ENCODE data around the gene RASAL1.
"Not testable (repeated sequence)": the region's sequence is repeated elsewhere in the genome, so short reads cannot be mapped to it uniquely, and the experiment has no call there.

RASAL1 gene

DNA sequence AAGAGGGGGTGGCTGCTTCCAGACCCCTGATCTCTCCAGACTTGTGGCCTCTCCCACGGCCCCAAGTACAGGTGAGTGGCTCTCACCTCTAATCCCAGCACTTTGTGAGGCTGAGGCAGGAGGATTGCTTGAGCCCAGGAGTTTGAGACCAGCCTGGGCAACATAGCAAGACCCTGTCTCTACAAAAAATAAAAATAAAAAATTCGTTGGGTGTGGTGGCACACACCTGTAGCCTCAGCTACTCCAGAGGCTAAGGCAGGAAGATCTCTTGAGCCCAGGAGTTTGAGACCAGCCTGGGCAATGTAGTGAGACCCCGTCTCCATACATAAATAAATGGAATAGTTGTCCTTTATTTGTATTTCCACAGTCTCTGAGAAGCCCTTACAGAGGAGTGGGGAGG lies 6.2 kb upstream of the RASAL1 start:
- DNase-seq, result not testable (repeated sequence)

DNA sequence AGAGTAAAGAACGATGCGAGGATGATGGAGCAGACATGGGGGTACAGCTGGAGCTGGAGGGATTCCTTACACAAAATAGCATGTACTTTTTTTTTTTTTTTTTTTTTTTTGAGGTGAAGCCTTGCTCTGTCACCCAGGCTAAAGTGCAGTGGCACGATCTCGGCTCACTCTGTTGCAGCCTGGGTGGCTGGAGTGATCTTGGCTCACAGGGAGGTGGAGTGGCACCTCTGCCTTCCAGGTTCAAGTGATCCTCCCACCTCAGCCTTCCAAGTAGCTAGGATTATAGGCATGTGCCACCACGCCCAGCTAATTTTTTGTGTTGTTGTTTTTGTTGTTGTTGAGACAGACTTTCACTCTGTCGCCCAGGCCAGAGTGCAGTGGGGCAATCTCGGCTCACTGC lies 5.1 kb upstream of the RASAL1 start:
- no peak for DNase-seq

DNA sequence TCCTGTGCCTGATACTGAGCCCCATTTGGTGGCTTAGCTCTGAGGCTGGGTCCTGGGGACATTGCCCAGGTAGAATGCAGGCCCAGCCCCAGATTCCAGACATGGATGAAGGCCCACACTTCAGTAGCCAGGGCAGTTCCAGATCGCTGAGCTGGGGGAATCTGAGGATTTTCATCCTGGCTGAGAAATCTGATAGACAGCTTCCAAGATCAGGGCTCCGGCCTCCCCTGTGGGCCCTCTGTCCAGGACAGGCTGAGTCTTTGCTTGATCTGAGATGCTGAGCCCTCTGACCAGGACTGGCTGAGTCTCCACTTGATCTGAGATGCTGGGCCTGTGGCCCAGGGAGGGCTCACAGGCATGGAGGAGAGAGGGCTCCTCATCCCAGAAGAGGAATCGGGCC lies 3.3 kb upstream of the RASAL1 start:
- no peak for DNase-seq

DNA sequence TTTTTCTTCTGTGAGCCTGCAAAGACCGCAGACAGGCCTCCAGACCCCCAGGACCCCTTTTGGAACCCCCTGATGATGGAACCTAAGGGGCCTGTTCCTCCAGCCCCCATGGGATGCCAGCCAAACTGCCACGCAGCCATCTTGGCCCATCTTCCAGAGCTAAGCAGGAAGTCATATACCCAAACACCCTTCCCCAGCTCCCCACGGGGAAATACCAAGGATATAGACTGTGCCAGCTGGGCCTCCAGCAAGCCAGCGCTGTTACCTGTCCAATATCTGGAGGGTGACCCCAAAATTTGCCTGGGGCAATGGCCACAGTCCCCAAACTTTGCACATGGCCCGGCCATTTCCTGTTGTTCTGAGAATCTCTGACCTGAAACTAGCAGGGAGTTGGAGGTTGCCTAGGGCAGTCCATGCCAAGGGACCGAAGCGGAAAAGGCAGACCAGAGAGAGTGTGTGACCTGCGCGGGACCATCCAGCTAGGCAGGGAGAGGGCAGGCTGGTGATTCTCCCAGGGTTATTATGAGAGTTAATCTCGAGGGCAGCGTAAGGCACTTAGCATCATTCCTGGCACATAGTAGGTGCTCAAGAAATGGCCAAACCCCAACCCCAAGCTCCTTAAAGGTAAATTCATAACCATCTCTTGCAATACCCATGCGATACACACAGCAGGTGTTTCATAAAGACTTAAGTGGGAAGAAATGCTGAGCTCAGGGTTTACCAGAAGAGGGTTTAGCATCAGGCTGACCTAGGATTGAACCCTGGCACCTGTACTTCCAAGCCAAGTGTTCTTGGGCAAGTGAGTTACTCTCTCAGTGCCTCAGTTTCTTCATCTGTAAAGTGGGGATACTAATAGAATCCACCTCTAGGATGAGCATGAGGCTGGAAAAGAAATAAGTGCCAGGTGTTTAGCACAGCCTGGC lies 2.6 kb upstream of the RASAL1 start:
- no peak for DNase-seq

DNA sequence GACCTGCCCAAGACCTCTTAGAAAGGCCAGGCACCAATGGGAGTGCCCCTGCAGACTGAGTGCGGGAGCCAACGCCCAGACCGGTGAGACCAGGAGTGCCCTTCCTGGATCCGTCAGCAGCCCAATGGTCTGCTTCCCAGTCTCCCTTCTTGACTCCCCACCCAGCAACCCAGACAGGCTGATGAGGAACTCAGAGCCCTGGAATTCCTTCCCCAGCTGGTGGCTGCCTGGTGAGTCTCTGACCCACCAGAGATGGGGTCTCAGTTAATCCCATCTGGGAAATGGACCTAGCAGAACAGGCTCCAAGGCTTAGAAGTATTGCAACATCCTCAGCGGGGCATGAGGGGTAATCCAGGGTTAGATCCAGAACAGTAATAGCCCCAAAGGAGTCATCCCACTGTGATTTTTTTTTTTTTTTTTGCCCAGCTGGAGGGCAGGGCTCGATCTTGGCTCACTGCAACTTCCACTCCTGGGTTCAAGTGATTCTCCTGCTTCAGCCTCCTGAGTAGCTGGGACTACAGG lies 1.5 kb upstream of the RASAL1 start:
- DNase-seq, result no peak

DNA sequence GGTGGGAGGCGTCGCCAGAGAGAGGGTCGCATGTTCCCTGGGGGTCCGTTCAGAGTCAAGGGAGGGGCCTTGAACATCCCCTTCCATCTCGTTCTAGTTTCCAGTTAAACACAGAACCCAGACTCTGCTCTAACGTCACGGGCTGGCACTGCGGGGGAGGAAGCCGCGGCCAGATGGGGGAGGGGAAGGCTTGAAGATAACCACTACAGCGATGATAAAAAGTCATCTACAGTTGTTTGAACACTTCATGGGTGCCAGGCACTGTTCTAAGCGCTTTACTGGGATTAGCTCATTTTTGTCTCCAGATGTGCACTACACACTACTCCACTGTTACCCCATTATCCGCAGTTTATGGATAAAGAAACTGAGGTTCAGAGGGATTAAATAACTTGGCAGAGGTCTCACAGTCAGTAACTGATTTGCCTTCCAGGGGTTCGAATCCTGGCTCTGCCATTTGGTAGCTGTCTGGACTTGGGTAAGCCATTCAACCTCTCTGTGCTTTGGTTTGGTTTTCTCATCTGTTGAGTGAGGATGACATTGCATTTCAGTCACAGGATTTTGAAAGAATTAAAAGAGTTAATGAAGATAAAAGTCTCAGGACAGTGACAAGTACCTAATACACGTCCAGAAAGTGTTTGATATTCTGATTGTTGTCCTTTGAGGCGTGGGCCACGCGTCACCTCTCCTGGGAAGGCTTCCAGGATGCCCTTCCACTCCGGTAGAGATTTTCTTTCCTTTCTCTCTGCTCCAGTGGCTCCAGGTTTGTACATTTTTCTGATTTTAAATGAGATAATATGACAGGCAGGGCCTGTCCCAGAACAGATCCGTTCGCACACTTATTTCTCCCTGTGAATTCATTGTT lies 798 bp upstream of the RASAL1 start:
- no peak for DNase-seq

DNA sequence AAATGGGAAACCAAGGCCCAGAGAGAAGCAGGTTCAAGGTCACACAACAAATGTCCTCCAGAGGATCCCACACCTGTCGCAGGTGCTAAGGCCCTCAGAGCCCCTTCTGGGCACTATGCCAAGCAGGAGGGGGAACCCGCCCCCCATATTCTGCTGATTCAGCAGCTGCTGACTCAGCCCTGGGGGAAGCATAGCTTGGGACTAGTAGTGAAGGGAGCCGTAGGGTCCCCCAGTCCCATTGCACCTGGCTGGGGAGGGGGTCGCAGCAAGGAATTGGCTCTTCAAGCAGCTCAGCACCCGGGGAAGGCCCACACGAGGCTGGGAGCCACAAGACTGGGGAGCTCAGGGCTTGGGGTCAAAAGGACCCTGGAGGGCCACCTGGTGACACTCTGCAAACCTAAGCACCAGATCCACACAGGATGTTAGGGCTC lies 1.0 kb downstream of the RASAL1 start:
- no peak for DNase-seq

DNA sequence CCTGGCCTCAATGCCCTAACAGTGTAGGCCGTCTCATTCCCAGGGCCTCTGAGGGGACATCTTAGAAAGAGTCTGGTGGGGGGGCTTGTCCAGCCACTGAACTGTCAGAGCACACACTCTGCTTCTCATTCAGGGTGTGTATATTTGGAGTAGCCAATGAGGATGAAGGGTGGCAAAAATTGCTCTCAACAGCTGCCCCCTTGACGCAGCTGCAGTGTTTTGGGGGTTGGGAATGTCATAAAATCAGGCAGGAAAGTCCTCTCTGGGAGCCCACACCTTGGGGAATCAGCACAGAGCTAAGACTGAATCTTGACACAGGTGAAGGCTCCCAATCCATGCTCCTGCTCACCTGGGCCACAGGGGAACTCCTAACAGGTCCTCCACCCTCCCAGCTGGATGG lies 1.5 kb downstream of the RASAL1 start:
- no peak for DNase-seq

DNA sequence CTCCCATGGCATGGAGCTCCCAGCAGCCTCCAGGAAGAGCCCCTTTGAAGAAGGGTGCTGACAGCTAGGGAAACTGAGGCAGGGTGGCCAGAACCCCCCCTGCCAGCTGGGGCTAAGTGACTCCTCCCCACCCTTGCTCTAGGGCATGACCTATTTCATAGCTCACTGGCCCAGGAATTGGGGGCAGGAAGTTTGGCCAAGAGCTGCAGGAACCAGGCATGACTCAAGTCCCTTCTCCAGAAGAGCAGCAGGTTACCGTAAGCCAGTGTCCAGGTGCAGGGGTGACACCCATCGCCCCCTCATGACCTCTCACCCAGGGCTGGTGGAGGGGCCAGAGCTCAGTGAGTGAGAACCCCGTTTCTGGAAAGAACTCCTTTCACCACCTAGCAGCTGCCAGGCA lies 1.9 kb downstream of the RASAL1 start:
- no peak for DNase-seq

DNA sequence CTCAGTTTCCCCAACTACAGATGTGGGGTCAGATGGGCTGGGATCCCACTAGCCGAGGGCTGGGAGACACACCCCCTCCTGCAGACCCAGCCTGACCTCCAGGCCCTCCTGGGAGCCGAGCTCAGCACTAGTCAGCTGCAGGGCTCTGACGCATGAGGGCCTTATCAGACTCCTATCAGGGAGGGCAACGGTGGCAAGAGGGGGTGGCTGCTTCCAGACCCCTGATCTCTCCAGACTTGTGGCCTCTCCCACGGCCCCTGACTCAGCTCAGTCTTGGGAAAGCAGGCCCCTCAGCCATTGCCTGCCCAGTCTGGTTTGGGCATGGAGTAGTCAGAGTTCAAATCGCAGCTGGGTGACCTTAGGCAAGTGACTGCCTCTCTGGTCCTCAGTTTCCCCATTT lies 2.5 kb downstream of the RASAL1 start:
- DNase-seq, result no peak

DNA sequence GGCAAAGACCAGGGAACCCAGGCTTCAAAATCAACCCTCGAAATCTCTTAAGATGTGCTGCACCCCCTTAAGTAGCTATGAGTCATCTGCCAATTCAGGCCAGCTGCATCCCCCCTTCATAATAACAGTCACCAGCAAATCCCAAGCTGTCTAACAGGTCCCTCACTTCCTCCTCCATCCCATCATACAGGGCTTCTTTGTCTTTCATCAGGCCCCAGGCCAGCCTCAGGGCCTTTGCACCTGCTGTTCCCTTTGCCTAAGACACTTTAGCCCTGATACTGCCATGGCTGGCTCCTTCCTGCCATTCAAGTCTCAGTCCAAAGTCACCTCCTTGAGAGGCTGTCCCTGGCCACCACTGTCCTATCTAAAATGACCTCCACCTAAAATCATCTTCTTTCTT lies 4.0 kb downstream of the RASAL1 start:
- DNase-seq, result no peak

DNA sequence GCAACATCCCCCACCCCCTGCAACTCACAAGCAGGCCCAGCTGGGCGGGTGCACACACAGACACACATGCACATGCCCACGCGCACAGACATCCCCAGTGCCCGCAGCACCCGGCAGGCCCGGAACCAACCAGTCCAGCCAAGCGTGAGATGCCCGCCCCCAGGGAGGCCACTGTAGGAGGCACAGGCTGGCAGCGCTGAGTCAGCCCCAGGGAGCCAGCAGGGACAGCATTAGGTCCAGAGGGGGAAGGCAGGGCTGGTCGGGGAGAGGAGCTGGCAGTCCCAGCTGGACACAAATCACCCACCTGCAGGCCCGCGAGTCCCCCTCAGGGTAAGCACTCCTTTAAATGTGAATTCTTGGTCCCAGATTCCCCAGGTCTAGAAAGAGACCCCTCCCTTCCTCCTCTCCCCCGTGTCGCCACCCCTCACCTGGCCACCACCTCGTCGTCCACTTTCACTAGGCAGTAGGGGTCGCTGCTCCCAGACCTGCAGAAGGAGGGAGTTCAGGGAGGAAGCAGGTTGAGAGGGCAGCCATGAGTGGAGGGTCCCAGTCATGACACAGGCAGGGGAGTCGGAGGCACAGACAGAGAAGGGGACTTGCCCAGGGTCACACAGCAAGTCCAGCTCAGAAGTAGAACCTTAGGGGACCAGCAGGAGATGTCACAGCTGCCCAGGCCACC lies 5.0 kb downstream of the RASAL1 start:
- DNase-seq, result no peak

DNA sequence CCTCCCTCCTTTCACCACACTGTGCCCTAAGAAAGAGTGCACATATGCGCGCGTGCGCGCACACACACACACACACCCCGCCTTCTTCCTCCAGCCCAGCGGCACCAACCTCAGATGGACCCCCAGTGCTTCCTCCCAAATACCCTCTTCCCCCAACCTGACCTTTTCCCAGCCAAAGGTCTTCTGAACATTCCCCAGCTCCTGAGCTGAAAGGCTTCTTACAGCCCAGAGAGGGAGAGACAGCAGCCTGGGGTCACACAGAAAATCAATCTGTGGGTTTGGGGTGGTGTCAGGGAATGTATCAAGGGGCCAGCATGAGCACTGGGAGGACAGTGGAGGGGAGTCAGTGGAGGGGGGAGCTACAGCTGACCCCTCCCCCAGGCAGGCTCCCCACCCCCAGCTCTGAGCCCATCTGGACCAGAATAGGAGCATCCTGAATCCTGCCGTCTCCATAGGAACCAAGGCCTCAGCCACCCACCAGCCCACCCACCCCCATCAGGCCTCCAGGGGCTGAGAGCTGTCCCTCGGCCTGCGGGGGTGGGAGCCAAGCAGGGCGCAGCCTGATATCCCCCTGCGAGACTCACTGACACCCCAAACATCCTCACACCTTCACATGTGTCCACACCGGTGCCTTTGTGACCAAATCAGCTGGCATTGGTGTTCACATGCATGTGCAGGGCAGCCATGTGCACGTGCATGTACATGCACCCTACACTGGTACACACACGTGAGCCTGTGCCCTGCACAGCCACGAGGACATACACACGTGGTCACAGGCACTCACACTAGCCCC lies 5.7 kb downstream of the RASAL1 start:
- DNase-seq, result no peak

DNA sequence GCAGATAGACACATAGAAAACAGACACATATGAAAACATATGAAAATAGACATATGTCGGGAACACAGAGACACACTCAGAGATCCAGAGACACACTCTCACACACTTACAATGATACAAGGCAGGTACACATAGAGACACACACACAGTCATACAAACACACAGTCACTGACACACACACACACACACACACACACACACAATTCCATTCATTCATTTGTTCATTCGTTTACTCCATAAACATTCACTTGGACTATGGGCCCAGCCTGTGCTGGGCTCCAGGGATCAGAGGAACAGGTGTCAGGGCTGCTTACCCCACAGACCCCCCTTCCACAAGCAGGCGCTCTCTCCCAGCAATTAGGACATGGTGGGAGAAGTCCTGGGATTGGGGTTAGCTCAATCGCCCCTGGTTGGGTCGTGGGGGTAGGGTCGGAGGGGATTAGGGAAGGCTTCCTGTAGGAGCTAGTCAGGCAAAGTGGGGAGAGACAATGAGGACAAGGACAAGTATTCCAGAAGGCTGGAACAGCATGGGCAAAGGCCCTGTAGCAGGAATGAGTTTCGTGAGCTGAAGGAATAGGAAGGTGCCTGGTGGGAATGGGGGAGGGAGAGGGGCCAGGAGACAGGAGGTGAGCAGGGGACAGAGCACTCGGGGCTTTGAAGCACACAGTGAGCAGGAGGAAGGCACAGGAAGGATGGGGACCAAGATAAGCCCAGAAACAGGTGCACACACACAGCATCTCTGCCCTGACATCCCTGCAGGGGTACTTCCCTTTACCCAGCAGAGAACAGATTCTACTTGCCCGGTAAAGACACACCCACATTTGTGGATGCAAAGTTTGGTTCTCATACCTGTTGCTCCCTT lies 6.5 kb downstream of the RASAL1 start:
- DNase-seq, result no peak

DNA sequence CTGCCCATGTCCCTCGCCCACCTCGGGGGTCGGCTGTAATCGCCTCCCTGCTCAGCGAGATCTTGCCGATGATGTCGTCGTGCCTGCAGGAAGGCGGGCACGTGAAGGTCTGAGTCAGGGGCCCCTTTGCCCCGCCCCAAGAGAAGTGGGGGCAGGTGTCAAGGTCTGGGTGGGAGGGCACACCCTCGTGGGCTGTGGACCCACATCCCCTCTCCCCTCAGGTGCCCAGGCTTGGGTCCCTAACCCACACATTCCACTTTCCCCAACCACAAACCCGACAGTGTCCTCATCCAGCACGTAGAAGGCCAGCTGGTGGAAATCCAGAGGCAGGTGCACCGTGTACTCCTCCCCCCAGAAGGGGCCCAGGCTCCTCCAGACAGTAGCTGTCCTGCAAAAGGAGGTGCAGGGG lies 7.8 kb downstream of the RASAL1 start:
- no peak for DNase-seq

DNA sequence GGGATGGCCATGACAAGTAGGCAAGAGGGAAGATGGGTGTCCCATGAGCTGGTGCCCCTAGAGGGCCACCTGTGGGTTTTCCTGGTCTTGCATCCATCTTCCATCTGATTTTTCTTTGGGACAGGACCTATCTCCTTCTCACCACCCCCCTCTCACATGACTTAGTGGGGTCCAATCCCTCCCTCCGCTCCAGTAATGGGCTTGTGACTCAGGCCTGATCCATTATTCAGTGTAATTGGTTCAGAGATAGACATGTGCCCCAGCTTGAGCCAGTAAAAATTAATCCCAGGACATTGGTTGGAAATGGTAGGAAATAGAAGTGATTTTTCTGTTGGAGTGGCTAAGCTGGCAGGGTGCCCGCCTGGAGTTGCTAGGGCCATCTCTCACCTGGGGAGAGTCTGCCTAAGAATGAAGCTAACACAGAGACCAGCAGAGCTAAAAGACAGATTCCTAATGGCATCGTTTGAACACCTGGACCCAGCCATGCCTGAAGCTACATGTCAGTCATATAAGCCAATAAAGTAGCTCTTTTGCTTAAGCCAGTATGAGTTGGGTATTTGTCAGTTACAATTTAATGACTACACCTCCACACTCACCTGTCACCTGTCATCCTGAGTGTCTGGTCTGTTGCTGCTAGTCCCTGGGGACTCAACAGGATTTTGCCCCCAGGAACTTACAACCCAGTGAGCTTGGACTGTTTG lies 14.7 kb downstream of the RASAL1 start:
- no peak for DNase-seq

DNA sequence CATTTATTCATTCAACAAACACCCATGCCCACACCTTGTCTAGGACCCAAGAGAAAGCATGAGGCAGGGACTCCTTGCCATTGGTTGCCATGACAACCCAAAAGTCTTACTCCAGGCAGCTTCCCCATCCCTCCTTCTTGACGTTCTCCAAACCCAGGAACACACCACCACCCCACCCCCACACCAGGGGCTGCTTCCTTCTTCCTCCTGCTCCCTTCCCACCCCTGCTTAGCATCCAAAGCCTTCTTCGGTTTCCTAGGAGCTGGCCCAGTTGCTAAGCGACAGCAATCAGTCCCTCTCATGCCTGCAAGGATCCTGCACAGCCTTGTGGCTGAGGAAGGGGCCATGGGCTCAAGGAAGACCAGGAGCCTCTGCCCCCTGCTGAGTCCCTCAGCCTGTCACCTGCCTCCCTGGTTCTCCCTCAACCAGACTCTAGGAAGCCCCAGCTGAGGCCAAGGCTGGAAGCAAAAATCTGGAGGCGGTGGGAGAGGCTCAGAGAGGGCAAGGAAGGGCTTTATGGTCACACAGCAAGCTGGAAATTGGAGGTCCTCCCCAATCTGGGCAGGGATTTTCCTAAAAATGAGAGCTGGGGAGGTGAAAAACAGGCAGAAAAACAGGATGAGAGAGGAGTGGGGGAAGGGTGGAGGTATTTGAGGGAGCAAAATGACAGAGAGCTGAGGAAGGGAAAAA lies 15.4 kb downstream of the RASAL1 start:
- DNase-seq, result no peak

DNA sequence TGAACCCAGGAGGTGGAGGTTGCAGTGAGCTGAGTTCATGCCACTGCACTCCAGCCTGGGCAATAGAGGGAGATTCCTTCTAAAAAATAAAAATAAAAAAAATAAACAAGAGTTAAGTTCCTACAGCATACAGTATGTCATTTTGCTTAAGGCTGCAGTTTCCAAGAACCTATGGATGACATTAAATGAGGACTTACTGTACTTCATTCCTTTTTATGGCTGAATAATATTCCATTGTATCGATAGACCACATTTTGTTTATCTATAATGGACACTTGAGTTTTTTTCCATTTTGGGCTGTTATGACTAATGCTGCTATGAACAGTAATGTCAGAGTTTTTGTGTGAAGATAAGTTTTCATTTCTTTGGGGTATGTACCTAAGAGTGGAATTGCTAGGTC lies 17.4 kb downstream of the RASAL1 start:
- DNase-seq, result no peak

DNA sequence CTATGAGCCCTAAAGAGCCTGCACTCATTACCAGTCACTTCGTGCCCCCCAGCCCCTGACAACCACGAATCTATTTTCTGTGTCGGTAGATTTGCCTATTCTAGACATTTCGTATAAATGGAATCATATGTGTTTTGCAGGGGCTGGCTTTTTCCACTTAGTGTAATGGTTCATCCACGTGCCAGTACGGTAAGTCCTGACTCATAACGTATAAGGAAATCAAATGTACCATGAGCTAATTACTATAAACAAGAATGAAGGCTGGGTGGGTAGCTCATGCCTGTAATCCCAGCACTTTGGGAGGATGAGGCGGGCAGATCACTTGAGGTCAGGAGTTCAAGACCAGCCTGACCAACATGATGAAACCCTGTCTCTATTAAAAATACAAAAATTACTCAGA lies 17.9 kb downstream of the RASAL1 start:
- DNase-seq, result not testable (repeated sequence)

DNA sequence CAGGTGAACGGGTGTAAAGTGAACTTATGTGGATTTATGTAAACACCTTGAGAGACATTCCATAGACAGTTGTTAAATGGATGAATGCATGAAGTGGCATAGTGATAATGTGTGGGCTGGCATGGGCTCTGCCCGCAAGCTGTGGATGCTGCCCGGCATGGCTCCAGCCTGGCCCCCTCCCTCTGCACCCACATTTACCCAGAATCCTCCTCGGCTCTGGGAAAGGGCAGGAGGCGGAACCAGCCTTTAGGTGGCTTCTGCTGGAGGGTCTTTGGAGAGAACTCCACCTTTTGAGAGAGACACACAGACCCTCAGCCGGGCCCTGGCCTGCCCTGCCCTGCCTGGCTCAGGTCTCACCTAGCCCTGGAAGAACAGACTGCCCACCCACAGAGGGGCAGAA lies 18.7 kb downstream of the RASAL1 start:
- no peak for DNase-seq
